ENCODE data around the gene HOXD8.

HOXD8 gene

GRCh38 chr2:176110415-176111308 lies 18.8 kb upstream of the HOXD8 start:
- DNase-seq (ENCODE audit: low spot score), result no peak
- TF ChIP-seq, protein P1, sequence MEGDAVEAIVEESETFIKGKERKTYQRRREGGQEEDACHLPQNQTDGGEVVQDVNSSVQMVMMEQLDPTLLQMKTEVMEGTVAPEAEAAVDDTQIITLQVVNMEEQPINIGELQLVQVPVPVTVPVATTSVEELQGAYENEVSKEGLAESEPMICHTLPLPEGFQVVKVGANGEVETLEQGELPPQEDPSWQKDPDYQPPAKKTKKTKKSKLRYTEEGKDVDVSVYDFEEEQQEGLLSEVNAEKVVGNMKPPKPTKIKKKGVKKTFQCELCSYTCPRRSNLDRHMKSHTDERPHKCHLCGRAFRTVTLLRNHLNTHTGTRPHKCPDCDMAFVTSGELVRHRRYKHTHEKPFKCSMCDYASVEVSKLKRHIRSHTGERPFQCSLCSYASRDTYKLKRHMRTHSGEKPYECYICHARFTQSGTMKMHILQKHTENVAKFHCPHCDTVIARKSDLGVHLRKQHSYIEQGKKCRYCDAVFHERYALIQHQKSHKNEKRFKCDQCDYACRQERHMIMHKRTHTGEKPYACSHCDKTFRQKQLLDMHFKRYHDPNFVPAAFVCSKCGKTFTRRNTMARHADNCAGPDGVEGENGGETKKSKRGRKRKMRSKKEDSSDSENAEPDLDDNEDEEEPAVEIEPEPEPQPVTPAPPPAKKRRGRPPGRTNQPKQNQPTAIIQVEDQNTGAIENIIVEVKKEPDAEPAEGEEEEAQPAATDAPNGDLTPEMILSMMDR (IDR thresholded peaks at IDR 0.05; ENCODE audit: extremely low read depth, insufficient read depth, missing control alignments), result no peak
- in situ Hi-C loops (cut with MboI; ENCODE audit: low pct_unique_long_range_greater_than_20kb, low sequenced_read_pairs, unreplicated experiment), result loop anchor here (25.0 kb wide), 1 partner anchor 748 kb away; no protein-coding TSS in a partner anchor

GRCh38 chr2:176111309-176111663 lies 18.2 kb upstream of the HOXD8 start:
- DNase-seq (ENCODE audit: low spot score), result peak; percentile 74
- in situ Hi-C loops (cut with MboI; ENCODE audit: low pct_unique_long_range_greater_than_20kb, low sequenced_read_pairs, unreplicated experiment), result loop anchor here (25.0 kb wide), 1 partner anchor 749 kb away; no protein-coding TSS in a partner anchor
- TF ChIP-seq, protein P1 (IDR thresholded peaks at IDR 0.05; ENCODE audit: extremely low read depth, insufficient read depth, missing control alignments), result peak; percentile 59

GRCh38 chr2:176111846-176112374 lies 17.6 kb upstream of the HOXD8 start:
- in situ Hi-C loops (cut with MboI; ENCODE audit: low pct_unique_long_range_greater_than_20kb, low sequenced_read_pairs, unreplicated experiment), result loop anchor here (25.0 kb wide), 1 partner anchor 750 kb away; no protein-coding TSS in a partner anchor
- TF ChIP-seq, protein P1 (IDR thresholded peaks at IDR 0.05; ENCODE audit: extremely low read depth, insufficient read depth, missing control alignments), result no peak
- DNase-seq (ENCODE audit: low spot score), result no peak

- TF ChIP-seq, protein P1 (IDR thresholded peaks at IDR 0.05; ENCODE audit: extremely low read depth, insufficient read depth, missing control alignments), result no peak
- in situ Hi-C loops (cut with MboI; ENCODE audit: low pct_unique_long_range_greater_than_20kb, low sequenced_read_pairs, unreplicated experiment), result loop anchor here (25.0 kb wide), 1 partner anchor 750 kb away; no protein-coding TSS in a partner anchor
- DNase-seq (ENCODE audit: low spot score), result no peak
These were observed 16.9 kb upstream of the HOXD8 start for GRCh38 chr2:176112375-176113302.

DNA sequence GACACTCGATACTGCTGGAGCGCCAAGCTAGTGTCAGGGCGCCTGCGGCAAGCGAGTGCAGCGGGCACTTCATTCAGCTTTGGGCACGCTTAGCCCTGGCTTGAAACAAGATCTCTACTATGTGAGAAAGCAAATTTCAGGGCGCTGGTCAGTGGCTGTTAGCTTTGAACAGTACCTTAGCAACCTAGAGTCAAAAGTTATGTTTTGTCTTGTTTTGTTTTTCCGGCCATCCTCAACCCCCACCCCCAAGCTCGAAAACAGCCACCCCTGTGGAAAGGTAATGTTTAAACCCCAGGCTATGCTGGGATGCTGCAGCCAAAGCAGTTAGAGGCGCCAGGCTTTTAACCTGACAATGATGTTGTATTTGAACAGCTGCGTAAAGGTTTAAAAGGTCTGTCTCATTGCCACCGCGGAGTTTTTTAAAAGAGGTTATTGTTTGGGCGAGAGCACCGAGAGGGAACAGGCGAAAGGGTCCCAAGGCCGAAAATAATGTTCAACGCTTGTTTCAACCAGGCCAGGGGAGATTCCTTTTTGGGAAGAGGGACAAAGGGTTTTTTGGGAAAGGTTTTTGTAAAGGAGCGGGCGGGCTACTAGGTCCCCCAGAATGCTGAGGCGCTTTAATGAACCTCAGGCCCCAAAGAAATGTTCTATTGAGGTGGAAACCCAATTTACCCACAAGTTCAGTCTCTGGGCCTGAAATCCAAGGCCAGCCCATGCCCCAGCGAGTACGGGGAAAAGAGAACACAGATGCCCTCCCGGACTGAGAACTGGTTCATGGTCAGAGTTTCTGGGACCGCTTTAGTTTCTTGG lies 15.2 kb upstream of the HOXD8 start:
- in situ Hi-C loops (cut with MboI; ENCODE audit: low pct_unique_long_range_greater_than_20kb, low sequenced_read_pairs, unreplicated experiment), result loop anchor here (25.0 kb wide), 1 partner anchor 752 kb away; no protein-coding TSS in a partner anchor
- TF ChIP-seq, protein P1 (IDR thresholded peaks at IDR 0.05; ENCODE audit: extremely low read depth, insufficient read depth, missing control alignments), result no peak
- no peak for DNase-seq (ENCODE audit: low spot score)
